Stimulated activated CD4-positive, alpha-beta T cell treated with anti-CD3 and anti-CD28 coated beads, Interleukin-1b, Interleukin-23, amount 100 ng/mL, for 4 hours (primary cell): Measurements from ENCODE around the gene SNRK.

Experiments
- DNase-seq, 2 donors: peaks; one replicate each; pipeline ENCODE4 v3.0.0-alpha.2; 2020; ENCODE audit warnings: low read depth in 2 of 2

Gene SNRK

DNA sequence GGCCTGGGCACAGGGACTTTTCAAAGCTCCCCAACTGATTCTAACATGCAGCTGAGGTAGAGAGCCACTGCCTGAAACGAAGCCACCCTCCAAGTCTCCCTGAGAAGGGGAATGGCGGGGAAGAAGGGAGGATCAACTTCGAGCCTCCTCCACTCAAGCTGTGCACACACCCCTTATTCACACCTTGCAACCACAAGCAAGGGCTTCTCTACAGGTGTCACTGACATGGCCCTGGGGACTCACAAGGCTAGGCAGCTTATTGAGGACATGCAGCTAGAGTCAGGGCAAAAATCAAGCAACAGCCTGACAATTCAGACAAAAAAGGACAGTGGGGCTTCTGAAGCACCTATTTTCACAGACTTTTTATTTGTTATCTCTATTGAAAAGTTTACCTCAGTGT is 85.2 kb downstream of the SNRK start:
- no peak for DNase-seq

DNA sequence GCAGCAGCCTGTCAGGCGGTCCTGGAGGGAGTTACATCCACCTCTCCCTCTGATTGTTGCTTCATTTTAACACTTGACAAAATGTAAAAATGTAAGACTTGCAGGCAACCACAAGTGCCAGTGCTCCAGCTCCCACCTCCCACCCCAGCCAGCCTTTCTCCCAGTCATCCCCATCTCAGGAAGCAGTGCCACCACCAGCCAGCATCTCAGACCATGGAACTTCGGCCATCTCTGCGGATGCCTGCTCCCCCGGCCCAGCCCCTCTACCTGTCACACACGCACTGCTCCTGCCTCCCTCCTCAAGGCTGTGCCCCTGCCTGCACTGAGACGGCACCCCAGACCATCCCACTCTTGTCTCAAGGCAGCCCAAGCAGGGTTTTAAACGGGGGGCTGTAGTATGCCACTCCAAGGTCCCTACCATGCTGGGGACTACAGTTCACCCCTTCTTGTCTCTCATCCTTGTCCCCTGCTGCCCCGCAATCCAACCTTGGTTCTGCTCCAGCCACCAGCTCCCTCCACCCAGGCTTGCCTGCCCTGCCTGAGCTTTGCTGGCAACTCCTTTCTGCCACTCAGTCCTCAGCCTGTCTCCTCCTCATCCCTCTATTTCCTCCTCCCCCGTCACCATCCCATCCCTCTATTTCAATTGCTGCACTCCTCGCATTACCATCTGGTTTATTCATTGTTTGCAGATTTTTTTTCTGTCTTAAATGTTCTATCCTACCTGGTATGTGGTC is 85.8 kb downstream of the SNRK start:
- DNase-seq, result no peak

DNA sequence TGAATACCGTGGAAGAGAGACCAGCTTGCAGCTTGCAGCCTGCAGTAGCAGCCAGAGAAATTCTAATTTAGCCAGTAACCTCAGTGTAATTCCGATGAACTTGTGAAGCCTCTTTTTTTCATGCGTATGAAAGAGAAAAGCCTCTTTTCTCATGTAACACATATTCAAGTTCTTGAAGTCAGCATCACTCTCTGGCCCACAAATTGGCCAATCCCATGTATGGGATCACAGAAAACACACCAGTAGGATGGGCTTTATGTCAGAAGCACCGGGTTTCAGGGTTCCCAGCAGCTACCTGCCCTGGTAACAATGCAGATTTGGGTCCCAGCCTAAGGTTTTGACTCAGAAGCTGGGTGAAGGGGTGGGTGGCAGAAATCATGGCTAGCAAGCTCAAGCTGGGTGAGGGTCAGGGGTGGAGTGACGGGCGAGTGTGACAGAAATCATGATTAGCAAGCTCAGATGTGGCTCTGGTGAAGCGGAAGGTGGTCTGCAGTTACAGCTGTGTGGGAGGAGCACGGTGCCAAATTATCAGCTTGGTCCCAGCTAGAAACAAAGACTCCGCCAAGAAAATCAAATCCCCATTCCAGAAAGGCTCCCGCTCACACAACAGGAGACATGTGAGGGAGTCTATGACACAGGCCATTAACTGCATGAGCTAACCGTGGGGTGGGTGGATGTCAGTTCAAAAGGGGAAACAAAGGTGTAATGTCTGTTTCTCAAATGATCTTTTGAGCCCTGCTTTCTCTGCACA is 86.6 kb downstream of the SNRK start:
- no peak for DNase-seq

DNA sequence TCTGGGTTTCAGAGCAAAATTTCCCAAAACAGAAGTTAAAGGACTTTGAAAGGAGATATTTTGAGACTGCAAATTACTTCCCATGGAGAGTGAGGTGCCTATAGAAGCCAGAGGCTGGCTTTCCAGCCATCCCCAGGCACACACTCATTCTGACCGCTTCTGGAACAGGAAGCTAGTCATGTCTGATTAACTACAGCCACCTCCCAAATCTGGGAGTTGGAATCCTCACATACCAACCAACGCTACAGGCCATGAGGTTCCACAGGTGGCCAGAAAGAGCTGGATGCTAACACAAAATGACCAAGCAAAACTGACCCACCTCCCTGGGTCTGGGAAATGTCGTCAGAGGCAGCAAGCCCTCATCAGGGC is 87.2 kb downstream of the SNRK start:
- no peak for DNase-seq

DNA sequence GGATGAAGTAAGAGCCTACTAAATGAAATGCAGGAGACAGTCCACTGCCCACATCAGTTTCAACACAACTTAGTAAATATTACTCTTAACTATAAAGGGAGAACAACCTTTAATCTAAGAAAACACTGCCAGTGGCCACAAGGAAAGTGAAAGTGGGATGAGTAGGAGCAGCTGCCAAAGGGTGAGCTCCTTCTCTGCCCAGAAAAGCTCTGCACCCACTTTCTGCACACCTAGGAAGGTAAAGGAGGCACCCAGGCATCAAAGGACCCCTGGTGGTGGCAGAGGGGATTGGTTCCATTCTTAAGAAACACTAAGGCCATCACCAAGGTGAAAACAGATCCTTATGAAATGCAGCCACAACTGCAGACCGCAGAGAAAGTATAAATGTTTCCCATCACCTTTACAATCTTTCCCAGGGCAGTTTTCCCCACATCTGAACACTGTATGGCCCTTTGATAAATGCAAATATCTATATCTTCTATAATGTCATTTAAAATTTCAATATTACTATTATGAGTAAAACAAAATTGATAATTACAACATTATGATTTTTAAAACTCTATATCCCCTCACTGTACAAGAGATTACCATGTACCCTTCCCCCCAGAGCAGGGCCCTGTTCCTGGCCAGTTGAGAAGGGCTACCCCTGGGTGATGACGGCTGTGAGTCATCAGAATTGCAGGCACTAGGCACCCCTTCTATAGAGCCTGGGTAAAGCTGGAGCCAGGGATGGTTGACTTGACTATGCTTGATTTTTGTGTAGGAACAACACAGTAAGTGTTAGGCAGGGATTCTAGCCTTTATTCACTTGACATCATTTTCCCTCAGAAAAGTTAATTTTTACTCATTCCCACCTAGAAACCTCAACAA is 92.0 kb downstream of the SNRK start:
- peak; percentile 44 to 62 for DNase-seq

DNA sequence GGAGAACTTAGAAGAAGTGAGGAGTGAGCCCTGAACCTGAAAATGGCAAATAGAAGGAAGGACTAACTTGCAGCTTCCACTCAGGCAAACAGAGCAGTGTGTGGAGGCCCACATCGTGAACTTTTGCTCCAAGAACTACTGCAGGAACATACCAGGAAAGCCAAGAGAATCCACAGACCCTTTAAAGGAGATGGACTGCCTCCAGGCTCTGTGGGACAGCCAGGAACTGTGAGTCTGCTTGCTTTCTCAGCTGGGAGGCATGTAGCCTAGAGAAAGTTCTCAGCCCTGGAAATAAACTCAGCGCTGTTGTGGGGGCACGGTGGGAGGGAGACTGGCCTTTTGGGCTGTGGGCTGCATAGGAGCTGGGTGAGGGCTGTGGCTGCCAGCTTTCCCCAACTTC is 93.0 kb downstream of the SNRK start:
- no peak for DNase-seq

DNA sequence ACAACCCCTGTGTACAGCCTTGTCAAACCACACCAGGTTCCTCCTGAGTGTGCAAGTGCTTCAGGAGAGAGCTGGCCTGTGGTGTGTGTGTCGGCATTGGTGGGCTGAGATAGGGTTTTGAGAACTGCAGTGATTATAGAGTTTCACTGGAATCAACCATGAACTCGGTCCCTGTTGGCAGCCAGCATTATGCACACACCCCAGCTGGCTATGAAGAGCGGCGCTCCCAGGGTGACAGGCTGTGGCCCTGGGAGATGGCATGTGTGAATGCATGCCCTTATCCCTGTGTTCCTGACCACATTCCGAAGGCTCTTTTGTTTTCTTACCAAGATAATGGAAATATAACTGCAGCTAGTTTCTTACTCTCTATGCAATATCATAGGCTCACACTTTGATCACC is 101.8 kb downstream of the SNRK start:
- DNase-seq, result no peak

DNA sequence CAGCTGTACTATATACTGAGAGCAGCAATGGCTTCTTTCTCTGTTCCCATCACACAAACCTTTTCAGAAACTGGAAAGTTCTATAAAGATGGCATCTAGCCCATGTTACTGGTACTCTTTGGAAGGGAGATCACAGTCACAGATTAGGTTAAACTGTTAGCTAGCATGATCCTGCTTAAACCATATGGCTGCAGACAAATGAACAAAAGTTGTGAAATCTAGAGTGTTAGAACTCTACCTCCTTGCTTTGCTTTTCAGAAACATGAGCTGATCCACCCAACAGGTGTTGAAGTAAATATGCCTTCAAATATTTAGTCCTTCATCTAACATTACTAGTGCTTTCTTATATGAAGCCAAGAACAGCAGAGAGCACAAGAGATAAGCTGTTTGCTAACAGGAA is 102.6 kb downstream of the SNRK start:
- no peak for DNase-seq

DNA sequence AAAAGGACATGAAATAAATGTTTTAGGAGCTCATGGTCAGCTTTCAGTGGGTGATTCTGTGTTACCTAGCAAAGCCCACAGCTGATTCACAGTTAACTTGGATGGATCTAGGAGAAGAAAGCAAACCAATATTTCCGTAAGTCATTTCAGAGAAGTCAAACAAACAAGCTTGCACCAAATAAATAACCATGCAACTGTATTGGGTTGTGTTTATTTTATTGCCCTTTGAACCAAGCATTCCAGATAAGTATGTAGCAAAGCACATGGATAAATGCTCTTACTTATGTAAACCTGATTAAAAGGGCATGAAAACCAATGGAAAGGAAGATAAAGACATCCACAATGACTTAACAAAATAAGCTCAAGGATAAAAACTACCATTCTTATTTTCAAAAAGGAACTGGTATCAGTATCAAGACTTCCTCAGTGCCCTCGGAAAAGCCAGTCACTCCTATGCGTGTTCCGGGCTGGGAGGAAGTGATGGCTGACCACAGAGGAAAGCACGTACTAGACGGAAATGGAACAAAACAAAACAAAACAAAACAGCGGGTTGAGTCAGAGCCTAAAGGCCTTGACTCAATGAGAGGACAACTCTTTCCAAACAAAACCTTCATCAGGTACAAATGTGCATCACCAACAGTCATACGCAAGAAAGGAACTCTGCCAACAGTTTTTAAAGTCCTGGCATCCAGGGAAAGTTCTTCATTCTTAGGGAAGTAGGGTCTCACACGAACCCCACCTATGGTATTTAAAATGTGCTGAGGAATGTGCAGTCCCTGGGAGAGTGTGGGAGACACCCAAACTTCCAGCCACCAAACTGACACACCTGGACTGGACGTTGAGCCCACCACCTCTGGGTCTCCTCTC is 103.3 kb downstream of the SNRK start:
- peak; percentile 24 to 46 for DNase-seq

DNA sequence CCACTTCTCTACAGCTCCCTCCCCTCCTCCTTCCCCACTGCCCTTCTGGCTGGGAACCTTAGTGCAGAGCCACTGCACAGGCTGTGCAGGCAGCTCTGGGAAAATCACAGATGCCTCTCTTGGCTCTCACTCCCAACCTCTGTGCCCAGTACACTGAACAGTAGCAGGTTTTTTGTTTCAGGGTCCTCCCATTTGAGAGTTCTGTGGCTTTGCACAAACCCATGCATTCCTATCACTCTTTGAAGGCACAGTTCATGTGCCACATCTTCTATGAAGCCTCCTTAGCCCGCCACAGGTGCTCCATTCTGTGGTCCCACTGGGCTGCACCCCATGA is 103.9 kb downstream of the SNRK start:
- DNase-seq, result no peak

DNA sequence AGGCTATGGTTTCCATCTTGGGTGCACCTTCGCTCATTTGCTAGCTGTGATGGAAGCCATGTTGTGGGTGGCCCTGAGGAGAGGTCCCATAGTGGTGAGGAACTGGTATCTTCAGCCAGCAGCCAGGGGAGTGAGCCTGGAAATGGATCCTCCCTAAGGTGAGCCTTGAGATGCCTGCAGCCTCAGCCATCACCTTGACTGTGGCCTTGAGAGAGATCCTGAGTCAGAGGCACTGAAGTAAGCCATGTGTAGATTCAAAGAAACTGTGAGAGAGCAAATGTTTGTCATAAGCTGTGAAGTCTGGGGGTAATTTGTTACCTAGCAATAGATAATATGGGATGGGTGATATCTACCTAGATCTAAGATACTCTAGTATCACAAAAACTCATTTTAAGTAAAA is 105.3 kb downstream of the SNRK start:
- DNase-seq, result no peak

DNA sequence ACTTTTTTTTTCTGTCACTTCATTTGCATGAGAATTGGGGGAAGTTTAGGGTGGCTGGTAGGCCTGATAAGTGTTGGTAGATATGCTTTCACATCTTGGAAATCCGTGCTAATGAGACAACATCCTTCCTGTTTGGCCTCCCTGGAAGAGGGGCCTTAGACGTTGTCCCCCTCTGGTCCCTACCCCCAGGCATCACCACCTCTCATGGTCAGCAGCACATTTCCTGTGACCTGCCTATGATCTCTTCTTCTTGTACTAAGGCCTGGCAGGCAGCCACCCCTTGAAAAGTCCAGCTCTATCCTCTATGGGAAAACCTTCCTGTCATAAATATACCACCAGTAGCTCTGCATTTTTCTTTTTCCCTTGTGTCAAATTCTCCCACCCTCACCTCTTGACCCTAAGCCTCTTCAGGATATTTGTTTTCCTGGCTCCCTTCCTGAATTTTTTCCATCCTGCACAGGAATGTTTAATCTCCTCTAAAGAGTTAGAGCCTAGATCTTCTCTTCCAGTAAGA is 107.8 kb downstream of the SNRK start:
- DNase-seq, result no peak

DNA sequence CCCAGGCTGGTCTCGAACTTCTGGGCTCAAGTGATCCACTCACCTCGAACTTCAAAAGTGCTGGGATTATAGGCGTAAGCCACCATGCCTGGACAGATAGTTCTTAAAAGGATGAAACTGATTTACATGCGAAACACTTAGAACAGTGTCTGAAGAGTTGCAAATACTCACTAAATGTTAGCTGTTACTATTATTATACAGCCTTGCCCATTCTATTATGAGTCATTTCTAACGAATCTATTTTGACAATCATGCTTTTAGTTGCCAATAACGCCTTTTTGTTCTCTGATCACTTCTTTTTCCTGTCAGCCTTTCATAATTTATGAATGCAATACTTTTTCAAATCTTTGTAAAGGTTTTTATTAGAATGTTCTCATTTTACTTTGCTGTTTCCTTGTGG is 112.7 kb downstream of the SNRK start:
- DNase-seq, result no peak

DNA sequence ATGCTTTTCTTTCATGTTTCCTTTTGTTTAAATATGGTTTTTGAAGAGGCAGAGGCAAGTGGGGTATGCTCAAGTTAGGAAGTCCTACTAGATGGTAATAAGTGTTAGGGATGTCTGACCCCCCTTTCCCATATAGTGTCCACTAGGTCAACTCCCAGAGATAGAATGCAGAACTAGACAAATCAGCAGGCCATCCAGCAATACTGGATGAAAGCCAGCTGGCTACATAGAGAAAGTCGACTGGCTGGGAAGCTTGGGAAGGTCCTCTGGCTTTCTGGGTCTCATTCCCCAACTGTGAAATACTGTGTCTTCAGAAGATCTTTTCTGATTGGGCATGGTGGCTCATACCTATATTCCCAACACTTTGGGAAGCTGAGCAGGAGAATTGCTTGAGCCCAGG is 113.8 kb downstream of the SNRK start:
- no peak for DNase-seq
